Peyer's patch (tissue), 4 donors: ENCODE measurements around the gene RNF182.

ENCODE experiments used
- CTCF ChIP-seq, 6 experiments: fragments of 450-650 bp in 4 of 6; fragments of 200-600 bp in 2 of 6; sonication (generic) in 1 of 6; IDR thresholded peaks; one replicate each; pipeline ENCODE4 v1.5.1; 2017 to 2019; ENCODE audit warnings: antibody characterized with exemption in 6 of 6, mild to moderate bottlenecking in 3 of 6, moderate library complexity in 1 of 6
- POLR2A ChIP-seq, 2 donors: fragments of 450-650 bp; IDR thresholded peaks; one replicate each; pipeline ENCODE4 v1.5.1; 2017; ENCODE audit warnings: antibody characterized with exemption in 2 of 2, mild to moderate bottlenecking in 2 of 2, moderate library complexity in 2 of 2

- no peak for TF ChIP-seq CTCF (IDR thresholded peaks at IDR 0.05)
- TF ChIP-seq POLR2A (IDR thresholded peaks at IDR 0.05), result no peak
Observed at GRCh38 chr6:14026831-14027539, 102.2 kb downstream of the RNF182 start.
